IMR-90 (cell line): Measurements from ENCODE around the gene ACOT2. TPM values are rescaled to one million over a fixed set of nuclear protein-coding genes. Genes with fewer than 3 reads are reported as not detected.
"Not testable (repeated sequence)": the region's sequence is repeated elsewhere in the genome, so short reads cannot be mapped to it uniquely, and the experiment has no call there.

ENCODE experiments used
- ATAC-seq: fragments of 200-7000 bp; cut with Tn5 transposase; 2 replicates; pipeline ENCODE4 v1.9.1; 2020; ENCODE audit warnings: low read depth, mild to moderate bottlenecking, moderate library complexity
- BruUV-seq: library from RNA; stranded (reverse); fragments of 400-500 nt; replicated peaks from 2 replicates; lab custom pipeline; 2021; lab: Mats Ljungman, UMichigan
- CTCF ChIA-PET: fragments of 300-600 bp; formaldehyde crosslinking; extraction: SDS; loops from one replicate; lab custom pipeline; 2021; ENCODE audit warnings: antibody characterized with exemption; lab: Yijun Ruan, JAX
- POLR2A ChIA-PET: fragments of 300-600 bp; sonication (Branson Sonifier 250); formaldehyde crosslinking; loops from one replicate; lab custom pipeline; 2022; ENCODE audit warnings: antibody characterized with exemption; ENCODE audit not compliant: unreplicated experiment; lab: Charles Lee
- DNase-seq: peaks from one replicate; pipeline ENCODE4 v3.0.0; 2013
- H2AFZ ChIP-seq: replicated peaks from 2 replicates; pipeline ENCODE3; 2013; ENCODE audit warnings: low read length, mild to moderate bottlenecking; ENCODE audit not compliant: poor library complexity
- H2AK5ac ChIP-seq: 2 replicates; pipeline ENCODE4 v1.6.1; 2013; ENCODE audit warnings: low read depth, low read length, inconsistent platforms
- H2AK9ac ChIP-seq: replicated peaks from 2 replicates; pipeline ENCODE3; 2013; ENCODE audit warnings: mild to moderate bottlenecking, low read depth, low read length, moderate library complexity; ENCODE audit not compliant: poor library complexity
- H2BK120ac ChIP-seq: 2 replicates; pipeline ENCODE4 v1.6.1; 2013; ENCODE audit warnings: low read depth, low read length, inconsistent platforms
- H2BK15ac ChIP-seq: 3 replicates; pipeline ENCODE4 v1.6.1; 2013; ENCODE audit warnings: low read depth, low read length, inconsistent platforms
- H2BK20ac ChIP-seq: 2 replicates; pipeline ENCODE4 v1.6.1; 2013; ENCODE audit warnings: low read depth, mild to moderate bottlenecking, inconsistent platforms, low read length, moderate library complexity
- H2BK5ac ChIP-seq: 2 replicates; pipeline ENCODE4 v1.6.1; 2013; ENCODE audit warnings: mild to moderate bottlenecking, low read depth, low read length, inconsistent platforms; ENCODE audit not compliant: poor library complexity, severe bottlenecking
- H3K14ac ChIP-seq: replicated peaks from 2 replicates; pipeline ENCODE4 v1.6.1; 2013; ENCODE audit warnings: low read depth, low read length, inconsistent platforms
- H3K18ac ChIP-seq: 2 replicates; pipeline ENCODE4 v1.6.1; 2013; ENCODE audit warnings: low read depth, low read length, control low read depth
- H3K23ac ChIP-seq: 2 replicates; pipeline ENCODE4 v1.6.1; 2013; ENCODE audit warnings: low read depth, low read length, inconsistent platforms
- H3K27ac ChIP-seq: 2 replicates; pipeline ENCODE4 v1.5.1; 2013; ENCODE audit warnings: mild to moderate bottlenecking, control low read depth, low read length; ENCODE audit not compliant: insufficient read depth
- H3K27me3 ChIP-seq: 2 replicates; pipeline ENCODE4 v1.6.1; 2013; ENCODE audit warnings: low read length; ENCODE audit not compliant: control insufficient read depth, insufficient read depth
- H3K36me3 ChIP-seq: 2 replicates; pipeline ENCODE4 v1.6.1; 2013; ENCODE audit warnings: low read length, mixed read lengths; ENCODE audit not compliant: control insufficient read depth, insufficient read depth
- H3K4ac ChIP-seq: 2 replicates; pipeline ENCODE4 v1.6.1; 2013; ENCODE audit warnings: low read depth, low read length, inconsistent platforms
- H3K4me1 ChIP-seq: 2 replicates; pipeline ENCODE4 v1.6.1; 2013; ENCODE audit warnings: low read length, mixed read lengths; ENCODE audit not compliant: control insufficient read depth, insufficient read depth
- H3K4me2 ChIP-seq: 2 replicates; pipeline ENCODE4 v1.6.1; 2013; ENCODE audit warnings: low read depth, mild to moderate bottlenecking, control low read depth, low read length, moderate library complexity
- H3K4me3 ChIP-seq: 2 replicates; pipeline ENCODE4 v1.5.1; 2013; ENCODE audit warnings: low read depth, mild to moderate bottlenecking, control low read depth, low read length, moderate library complexity; ENCODE audit not compliant: insufficient read depth
- H3K56ac ChIP-seq: 2 replicates; pipeline ENCODE4 v1.6.1; 2013; ENCODE audit warnings: low read length, inconsistent platforms; ENCODE audit not compliant: insufficient read depth; ENCODE audit errors: extremely low read depth
- H3K79me1 ChIP-seq, 2 experiments: 2 replicates each; pipeline ENCODE4 v1.6.1; 2013; ENCODE audit warnings: low read length in 2 of 2, inconsistent platforms in 1 of 2, low read depth in 1 of 2
- H3K9ac ChIP-seq: 2 replicates; pipeline ENCODE4 v1.6.1; 2013; ENCODE audit warnings: low read depth, low read length, control low read depth
- H3K9me1 ChIP-seq: 2 replicates; pipeline ENCODE4 v1.6.1; 2013; ENCODE audit warnings: low read length, inconsistent platforms; ENCODE audit not compliant: insufficient read depth
- H3K9me3 ChIP-seq: 2 replicates; pipeline ENCODE4 v1.6.1; 2013; ENCODE audit warnings: low read length; ENCODE audit not compliant: control insufficient read depth, insufficient read depth
- H4K20me1 ChIP-seq: 2 replicates; pipeline ENCODE4 v1.6.1; 2013; ENCODE audit warnings: low read length, inconsistent platforms; ENCODE audit not compliant: insufficient read depth
- H4K5ac ChIP-seq: 2 replicates; pipeline ENCODE4 v1.6.1; 2013; ENCODE audit warnings: mild to moderate bottlenecking, low read depth, low read length, control low read depth
- H4K8ac ChIP-seq, 2 experiments: 2 replicates each; pipeline ENCODE4 v1.6.1; 2013; ENCODE audit warnings: low read depth in 2 of 2, low read length in 2 of 2, control low read depth in 1 of 2, inconsistent platforms in 1 of 2
- H4K91ac ChIP-seq: 2 replicates; pipeline ENCODE4 v1.6.1; 2013; ENCODE audit warnings: low read depth, low read length, inconsistent platforms; ENCODE audit not compliant: insufficient read depth
- CEBPB ChIP-seq: IDR thresholded peaks from 2 replicates; pipeline ENCODE4 v1.6.1; 2012; ENCODE audit warnings: low read depth, low read length, improper control_type of control experiment
- WGBS, 2 experiments: methylation state at CpG; one replicate each; pipeline versions ENCODE4 v1.1.5 to v1.1.7; 2013; ENCODE audit warnings: missing lambda C conversion rate in 2 of 2; ENCODE audit not compliant: insufficient read length in 1 of 2; ENCODE audit errors: extremely low coverage in 2 of 2; 5-methylcytosine and 5-hydroxymethylcytosine counted together
- dilution Hi-C: fragments of 300-500 bp; cut with HindIII; formaldehyde crosslinking; loops from one replicate; pipeline ENCODE4 v1.14.3; 2018; ENCODE audit warnings: low sequenced_read_pairs; ENCODE audit not compliant: unreplicated experiment
- in situ Hi-C: fragments of 300-500 bp; cut with MboI; formaldehyde crosslinking; loops from 3 replicates; pipeline ENCODE4 v1.14.3; 2019; ENCODE audit warnings: low sequenced_read_pairs, inconsistent platforms, mixed read lengths
- intact Hi-C: fragments of 100-400 bp; cut with micrococcal nuclease; formaldehyde crosslinking; loops from 2 replicates; pipeline ENCODE4 v1.10.0; 2022
- polyA plus RNA-seq, 3 experiments: library from polyadenylated mRNA; depleted of rRNA; stranded (reverse); fragments of >200 nt; gene quantifications; 2 replicates each; pipeline ENCODE4 v1.2.3, GENCODE V29; 2012; ENCODE audit warnings: low replicate concordance in 1 of 3
- total RNA-seq: library from RNA; depleted of rRNA; stranded (reverse); fragments of >200 nt; gene quantifications from 2 replicates; pipeline ENCODE4 v1.2.3, GENCODE V29; 2012

The ACOT2 gene
- total and polyA plus RNA-seq, 2 of the 4 experiments (the other 2 are of a cell fraction), result 24.7 to 33.1 TPM

GRCh38 chr14:73568886-73569184, 178 bp upstream of the ACOT2 start:
- peak overlapping the region; percentile 93 for H3K9ac ChIP-seq
- BruUV-seq, dilution Hi-C loops, H2AK5ac ChIP-seq, H3K9me3 ChIP-seq, H3K9me1 ChIP-seq, DNase-seq, H3K27me3 ChIP-seq, H3K4me1 ChIP-seq, in situ Hi-C loops, H2AK9ac ChIP-seq, ATAC-seq, H3K36me3 ChIP-seq, H4K20me1 ChIP-seq: not testable (repeated sequence)
- peak overlapping the region; percentile 39; the same call in 1 of the 3 replicates for H2BK15ac ChIP-seq
- H3K4me2 ChIP-seq, result peak overlapping the region; percentile 86
- H4K8ac ChIP-seq, result peak overlapping the region; percentile 87 to 99
- H2BK5ac ChIP-seq, result peak overlapping the region; percentile 81
- H3K23ac ChIP-seq, result peak overlapping the region; percentile 0; the same call in 1 of the 2 replicates
- 0 out of 2 replicates have a peak overlapping the region, but pooled peaks have one; percentile 12 for H2BK20ac ChIP-seq
- peak overlapping the region; percentile 99; the same call in 1 of the 2 replicates for H3K4ac ChIP-seq
- H4K91ac ChIP-seq, result peak overlapping the region; percentile 99
- WGBS, 2 experiments, result no CpG with 5 or more reads among the region's 4 CpGs
- peak overlapping the region; percentile 92 for H3K27ac ChIP-seq
- CTCF ChIA-PET, result interaction anchor here (0.7 kb wide), 1 partner anchor 56 kb away, joined by 6 read pairs; no protein-coding TSS in a partner anchor
- intact Hi-C loops, result loop anchor here (5.0 kb wide), 1 partner anchor 47 kb away; no protein-coding TSS in a partner anchor
- H3K79me1 ChIP-seq, result peaks cover 15 to 29% of the 10 kb centered on the region in 2 experiments
- TF ChIP-seq CEBPB, result 0 out of 2 replicates have a peak, but pooled peaks have one; percentile 27
- peak overlapping the region; percentile 70 for H3K4me3 ChIP-seq
- peak overlapping the region; percentile 95 for H4K5ac ChIP-seq
- POLR2A ChIA-PET, result interaction anchor here (0.5 to 0.7 kb wide), 4 partner anchors 33 to 304 kb away, joined by 3 to 4 read pairs (median 4); no protein-coding TSS in a partner anchor
- peak overlapping the region; percentile 95 for H2BK120ac ChIP-seq
- peak overlapping the region; percentile 19 for H3K14ac ChIP-seq
- H3K18ac ChIP-seq, result peak overlapping the region; percentile 21
- H2AFZ ChIP-seq, result peak overlapping the region; percentile 95
- peak overlapping the region; percentile 88 for H3K56ac ChIP-seq
